HG03108 (cell line): ENCODE measurements around the gene PRSS33.

ENCODE experiments used
- ATAC-seq: cut with Tn5 transposase; IDR thresholded peaks from one replicate; pipeline ENCODE4 v1.9.1; 2021; ENCODE audit warnings: moderate library complexity; ENCODE audit not compliant: unreplicated experiment

The PRSS33 gene

GRCh38 chr16:2765462-2766404, 21.6 kb downstream of the PRSS33 start:
- ATAC-seq: no peak

GRCh38 chr16:2764718-2765117, 22.6 kb downstream of the PRSS33 start:
- no peak for ATAC-seq

GRCh38 chr16:2763173-2763572, 24.2 kb downstream of the PRSS33 start:
- no peak for ATAC-seq

GRCh38 chr16:2762711-2763110, 24.6 kb downstream of the PRSS33 start:
- no peak for ATAC-seq

- no peak for ATAC-seq
Measured at GRCh38 chr16:2761886-2762583, 25.3 kb downstream of the PRSS33 start.

GRCh38 chr16:2761472-2761871, 25.9 kb downstream of the PRSS33 start:
- ATAC-seq: no peak

GRCh38 chr16:2757344-2757743, 30.0 kb downstream of the PRSS33 start:
- no peak for ATAC-seq

- no peak for ATAC-seq
Measured at GRCh38 chr16:2756288-2757015, 30.9 kb downstream of the PRSS33 start.

GRCh38 chr16:2755158-2755557, 32.2 kb downstream of the PRSS33 start:
- ATAC-seq: no peak

GRCh38 chr16:2753733-2754020, 33.7 kb downstream of the PRSS33 start:
- ATAC-seq: no peak

- ATAC-seq: peak; percentile 27
Measured at GRCh38 chr16:2752850-2753732, 34.3 kb downstream of the PRSS33 start.

- ATAC-seq: peak; percentile 79
Measured at GRCh38 chr16:2752035-2752849, 35.1 kb downstream of the PRSS33 start, which contains the start of gene SRRM2. Gene SRRM2 (plus strand): TSS chr16:2752638. CDS start chr16:2756365, 3,727 bp downstream.

GRCh38 chr16:2751577-2752034, 35.8 kb downstream of the PRSS33 start:
- ATAC-seq: peak; percentile 26

GRCh38 chr16:2749936-2750335, 37.4 kb downstream of the PRSS33 start:
- no peak for ATAC-seq

GRCh38 chr16:2749476-2749875, 37.9 kb downstream of the PRSS33 start:
- ATAC-seq: no peak

- ATAC-seq: no peak
Measured at GRCh38 chr16:2748757-2749455, 38.5 kb downstream of the PRSS33 start.

GRCh38 chr16:2745961-2746360, 41.4 kb downstream of the PRSS33 start:
- no peak for ATAC-seq

- ATAC-seq: no peak
Measured at GRCh38 chr16:2745116-2745890, 42.1 kb downstream of the PRSS33 start.
